Stimulated activated CD8-positive, alpha-beta memory T cell treated with anti-CD3 and anti-CD28 coated beads, Interleukin-4, amount 100 ng/mL, for 4 hours (primary cell): ENCODE results near the gene NEDD4.
"Not testable (repeated sequence)": the region's sequence is repeated elsewhere in the genome, so short reads cannot be mapped to it uniquely, and the experiment has no call there.

Experiments used
- DNase-seq, 2 donors: peaks; one replicate each; pipeline ENCODE4 v3.0.0-alpha.2; 2020; ENCODE audit warnings: low read depth in 2 of 2, low spot score in 1 of 2

Gene NEDD4

DNA sequence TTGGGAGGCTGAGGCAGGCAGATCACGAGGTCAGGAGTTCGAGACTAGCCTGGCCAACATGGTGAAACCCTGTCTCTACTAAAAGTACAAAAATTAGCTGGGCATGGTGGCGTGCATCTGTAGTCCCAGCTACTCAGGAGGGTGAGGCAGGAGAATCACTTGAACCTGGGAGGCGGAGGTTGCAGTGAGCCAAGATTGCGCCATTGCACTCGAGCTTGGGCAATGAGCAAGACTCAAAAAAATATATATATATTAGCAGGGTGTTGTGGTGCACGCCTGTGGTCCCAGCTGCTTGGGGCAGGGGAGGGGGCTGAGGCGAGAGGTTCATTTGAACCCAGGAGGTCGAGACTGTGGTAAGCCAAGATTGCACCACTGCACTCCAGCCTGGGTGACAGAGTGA is 207.8 kb downstream of the NEDD4 start:
- not testable (repeated sequence) for DNase-seq

DNA sequence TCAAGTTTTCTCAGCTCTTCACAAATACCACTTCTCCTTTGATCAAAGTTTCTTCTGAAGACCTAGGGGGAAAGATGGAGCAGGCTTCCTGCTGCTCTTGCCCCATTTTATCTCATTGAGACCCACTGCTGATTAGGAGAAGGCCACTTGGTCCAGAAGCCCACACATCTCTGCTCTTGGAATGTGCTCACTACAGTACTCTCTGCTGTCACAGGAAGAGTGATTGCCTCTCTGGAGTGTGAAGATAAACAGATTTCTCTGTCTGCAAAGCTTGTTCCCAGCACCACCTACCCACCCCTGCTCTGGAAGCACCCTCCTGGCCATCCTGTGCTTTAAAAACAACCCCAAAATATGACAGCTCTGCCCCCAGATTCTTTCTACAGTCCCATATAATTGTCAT is 209.1 kb downstream of the NEDD4 start:
- no peak for DNase-seq

DNA sequence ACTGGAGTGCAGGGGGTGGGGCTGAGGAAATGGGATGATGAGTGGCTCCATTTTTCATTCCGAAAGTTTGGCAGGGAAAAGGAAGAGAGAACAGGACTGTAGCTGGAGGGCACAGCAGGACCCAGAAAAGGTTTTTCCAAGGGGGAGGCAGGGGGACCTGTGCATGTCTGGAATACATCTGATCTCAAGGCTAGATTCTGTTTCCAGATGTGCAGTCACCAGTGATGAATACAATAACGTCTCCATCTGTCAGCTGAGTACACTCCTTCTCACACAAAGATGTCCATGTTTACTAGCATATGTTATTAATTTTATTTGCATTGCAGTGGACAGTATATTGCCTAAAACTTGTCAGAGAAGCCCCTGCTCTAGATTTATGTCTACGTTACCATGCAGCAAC is 210.5 kb downstream of the NEDD4 start:
- no peak for DNase-seq

DNA sequence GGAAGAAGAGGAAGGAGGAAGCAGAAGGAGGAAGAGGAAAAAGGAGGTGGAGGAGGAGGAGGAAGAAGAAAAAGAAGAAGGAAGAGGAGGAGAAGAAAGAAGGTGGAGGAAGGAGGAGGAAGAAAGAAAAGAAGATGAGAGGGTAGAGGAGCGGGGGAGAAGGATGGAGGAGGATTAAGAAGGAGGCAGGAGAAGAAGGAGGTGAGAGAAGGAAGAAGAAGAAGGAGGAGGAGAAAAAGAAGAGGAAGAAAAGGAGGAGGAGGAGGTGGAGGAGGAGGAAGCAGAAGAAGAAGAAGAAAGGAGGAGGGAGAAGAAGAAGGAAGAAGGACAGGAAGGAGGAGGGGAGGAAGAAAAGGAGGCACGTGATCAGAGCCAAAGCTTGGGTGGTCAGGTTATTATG is 213.1 kb downstream of the NEDD4 start:
- DNase-seq, result no peak

DNA sequence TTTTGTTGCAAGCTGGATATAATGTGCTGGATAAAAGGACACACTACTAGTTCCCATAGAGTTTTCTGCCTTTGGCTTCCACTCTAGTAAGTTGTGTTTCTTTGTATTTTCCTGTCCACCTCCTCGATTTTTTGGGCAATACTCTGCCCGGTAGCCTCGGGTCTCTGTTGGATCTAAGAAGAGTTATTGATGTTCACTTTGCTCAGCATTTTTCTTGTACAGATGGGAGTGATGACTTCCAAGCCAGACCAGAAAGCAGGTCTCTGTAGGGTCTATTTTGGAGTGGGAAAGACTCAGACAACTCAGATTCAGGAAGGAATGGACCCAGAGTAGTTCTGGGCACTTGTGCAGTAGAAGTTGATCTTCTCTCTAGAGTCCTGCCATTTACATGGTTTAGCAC is 214.5 kb downstream of the NEDD4 start:
- no peak for DNase-seq
